Measurements from ENCODE around the gene LEPROT. TPM values are rescaled to one million over a fixed set of nuclear protein-coding genes. Genes with fewer than 3 reads are reported as not detected.
"Not testable (repeated sequence)": the region's sequence is repeated elsewhere in the genome, so short reads cannot be mapped to it uniquely, and the experiment has no call there.

The LEPROT gene
- total RNA-seq, 1 donor from 2014 or later = 86.1 TPM

DNA sequence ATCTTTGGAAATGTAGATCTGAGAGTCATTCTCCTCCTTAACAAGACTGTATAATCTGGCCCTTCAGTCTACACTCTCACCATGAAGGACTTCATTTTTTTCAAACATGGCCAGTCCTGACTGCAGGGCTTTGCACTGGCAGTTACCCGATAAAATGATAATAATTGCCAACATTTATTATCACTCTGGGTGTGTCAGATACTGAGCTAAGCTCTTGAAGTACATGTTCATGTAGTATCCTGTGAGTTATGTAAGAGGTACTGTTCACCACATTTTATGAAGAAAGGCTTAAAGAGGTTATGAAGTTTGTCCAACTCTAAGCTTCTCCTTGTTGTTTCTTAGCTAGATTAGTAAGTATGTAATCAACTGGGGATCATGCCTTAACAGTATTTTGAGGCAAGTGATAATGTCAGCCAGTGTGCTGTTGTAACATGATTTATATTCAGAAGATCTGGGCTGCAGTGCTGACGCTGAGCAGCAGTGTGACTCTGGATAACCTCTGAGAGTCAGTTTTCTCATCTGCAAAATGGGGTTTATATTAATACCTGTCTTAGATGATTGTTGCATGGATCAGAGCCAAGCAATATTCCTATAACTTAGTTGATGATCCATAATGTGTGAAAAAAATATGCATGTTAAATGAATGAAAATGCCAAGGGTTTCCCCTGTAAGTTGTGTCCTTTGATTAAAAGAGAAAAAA, 42.1 kb upstream of the LEPROT start:
- Mint-ChIP-seq H3K36me3 (ENCODE audit: low read depth, unreplicated experiment) (peaks cover 4% of the 10 kb centered on the region), H3K9me3 (ENCODE audit: unreplicated experiment) (no peaks in the 10 kb centered on the region)
- TF ChIP-seq CTCF (IDR thresholded peaks at IDR 0.05; ENCODE audit: unreplicated experiment) = no peak

GRCh38 chr1:65384426-65384825, 36.0 kb upstream of the LEPROT start:
- not testable (repeated sequence) for H3K36me3 Mint-ChIP-seq (ENCODE audit: low read depth, unreplicated experiment); H3K27me3 Mint-ChIP-seq (ENCODE audit: unreplicated experiment); DNase-seq (ENCODE audit: low spot score); H3K27ac Mint-ChIP-seq (ENCODE audit: unreplicated experiment); H3K4me1 Mint-ChIP-seq (ENCODE audit: unreplicated experiment); H3K9me3 Mint-ChIP-seq (ENCODE audit: unreplicated experiment); H3K4me3 Mint-ChIP-seq (ENCODE audit: unreplicated experiment)

More for the DNA sequence above, 42.1 kb upstream of the LEPROT start:
- no peak for DNase-seq (ENCODE audit: low spot score)
- Mint-ChIP-seq H3K4me3 (ENCODE audit: unreplicated experiment) (no peak overlapping the region), H3K4me1 (ENCODE audit: unreplicated experiment) (peaks cover 4% of the 10 kb centered on the region), H3K27ac (ENCODE audit: unreplicated experiment) (no peak overlapping the region), H3K27me3 (ENCODE audit: unreplicated experiment) (no peaks in the 10 kb centered on the region)

- Mint-ChIP-seq H3K27me3 (ENCODE audit: unreplicated experiment) (no peaks in the 10 kb centered on the region), H3K27ac (ENCODE audit: unreplicated experiment) (no peak overlapping the region), H3K4me1 (ENCODE audit: unreplicated experiment) (no peaks in the 10 kb centered on the region), H3K36me3 (ENCODE audit: low read depth, unreplicated experiment) (peaks cover 4% of the 10 kb centered on the region), H3K4me3 (ENCODE audit: unreplicated experiment) (no peak overlapping the region), H3K9me3 (ENCODE audit: unreplicated experiment) (no peaks in the 10 kb centered on the region)
- TF ChIP-seq CTCF (IDR thresholded peaks at IDR 0.05; ENCODE audit: unreplicated experiment) = no peak
- DNase-seq (ENCODE audit: low spot score) = no peak
Observed at GRCh38 chr1:65386439-65386838, 34.0 kb upstream of the LEPROT start.

DNA sequence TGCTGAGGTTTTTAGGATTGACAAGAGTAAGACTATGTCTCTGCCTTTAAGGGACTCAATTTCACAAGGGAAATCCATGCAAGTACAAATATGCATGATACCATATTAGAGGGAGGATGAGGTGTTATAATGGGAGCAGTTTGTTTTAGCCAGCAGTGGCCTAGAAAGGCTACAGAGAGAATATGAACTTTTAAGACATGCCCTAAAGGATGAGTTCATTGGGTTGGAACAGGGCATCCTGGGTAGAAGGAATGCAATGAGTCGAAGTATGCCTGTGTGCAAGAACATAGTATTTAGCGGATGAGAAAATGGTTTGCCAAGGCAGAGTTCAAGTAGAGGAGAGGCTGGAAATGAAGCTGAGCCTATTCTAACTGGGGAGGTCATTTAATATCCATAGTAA, 32.6 kb upstream of the LEPROT start:
- no peak for TF ChIP-seq CTCF (IDR thresholded peaks at IDR 0.05; ENCODE audit: unreplicated experiment)
- DNase-seq (ENCODE audit: low spot score) = no peak
- H3K4me3 Mint-ChIP-seq (ENCODE audit: unreplicated experiment) = no peak overlapping the region
- H3K27me3 Mint-ChIP-seq (ENCODE audit: unreplicated experiment) = no peaks in the 10 kb centered on the region
- H3K4me1 Mint-ChIP-seq (ENCODE audit: unreplicated experiment) = no peaks in the 10 kb centered on the region
- H3K9me3 Mint-ChIP-seq (ENCODE audit: unreplicated experiment) = no peaks in the 10 kb centered on the region
- H3K36me3 Mint-ChIP-seq (ENCODE audit: low read depth, unreplicated experiment) = peaks cover under 1% of the 10 kb centered on the region
- H3K27ac Mint-ChIP-seq (ENCODE audit: unreplicated experiment) = no peak overlapping the region

GRCh38 chr1:65388908-65389695, 31.4 kb upstream of the LEPROT start:
- DNase-seq (ENCODE audit: low spot score) = no peak
- no peaks in the 10 kb centered on the region for H3K36me3 Mint-ChIP-seq (ENCODE audit: low read depth, unreplicated experiment)
- no peaks in the 10 kb centered on the region for H3K27me3 Mint-ChIP-seq (ENCODE audit: unreplicated experiment)
- TF ChIP-seq CTCF (IDR thresholded peaks at IDR 0.05; ENCODE audit: unreplicated experiment) = no peak
- H3K4me1 Mint-ChIP-seq (ENCODE audit: unreplicated experiment) = no peaks in the 10 kb centered on the region
- H3K27ac Mint-ChIP-seq (ENCODE audit: unreplicated experiment) = no peak overlapping the region
- H3K9me3 Mint-ChIP-seq (ENCODE audit: unreplicated experiment) = no peaks in the 10 kb centered on the region
- no peak overlapping the region for H3K4me3 Mint-ChIP-seq (ENCODE audit: unreplicated experiment)
